SK-N-SH (cell line): Measurements from ENCODE around the gene DIRAS1. TPM values are rescaled to one million over a fixed set of nuclear protein-coding genes. Genes with fewer than 3 reads are reported as not detected.

ENCODE experiments used
- CTCF ChIA-PET: fragments of 300-600, 350-600 bp; formaldehyde crosslinking; extraction: SDS; loops from one replicate; lab custom pipeline; 2021; lab: Yijun Ruan, JAX
- POLR2A ChIA-PET: fragments of 350-600 bp; sonication (Branson Sonifier 250); formaldehyde crosslinking; extraction: SDS; loops from one replicate; lab custom pipeline; 2020; ENCODE audit warnings: antibody characterized with exemption, inconsistent platforms; lab: Yijun Ruan, JAX
- DNase-seq: peaks from one replicate; pipeline ENCODE4 v3.0.0; 2012
- H2AFZ ChIP-seq: fragments of 200-600 bp; sonication (generic); 2 replicates; pipeline ENCODE4 v1.8.1; 2016; ENCODE audit warnings: antibody characterized with exemption, mild to moderate bottlenecking, low read depth
- H3F3A ChIP-seq: fragments of 200-600 bp; sonication (generic); replicated peaks from 2 replicates; pipeline ENCODE3; 2016; ENCODE audit warnings: antibody characterized with exemption, mild to moderate bottlenecking; ENCODE audit not compliant: insufficient read depth
- H3K27ac ChIP-seq, 2 experiments: fragments of 200-500 bp in 1 of 2; fragments of 200-600 bp in 1 of 2; sonication (Bioruptor generic) in 1 of 2; sonication (generic), shearing (Covaris generic) in 1 of 2; 2 replicates each; pipeline versions ENCODE4 v1.5.1 to v1.6.1; 2014 to 2016; ENCODE audit warnings: low read depth in 2 of 2, inconsistent platforms in 1 of 2, low read length in 1 of 2, mild to moderate bottlenecking in 1 of 2, mixed read lengths in 1 of 2
- H3K27me3 ChIP-seq: fragments of 200-600 bp; sonication (generic), shearing (Covaris generic); 2 replicates; pipeline ENCODE4 v1.6.1; 2016; ENCODE audit warnings: mixed run types; ENCODE audit not compliant: insufficient read depth
- H3K36me3 ChIP-seq, 2 experiments: fragments of 200-500 bp in 1 of 2; fragments of 200-600 bp in 1 of 2; sonication (Bioruptor generic) in 1 of 2; sonication (generic) in 1 of 2; replicated peaks in 1 of 2; 2 replicates each; pipeline versions ENCODE3 to v1.5.1; 2014 to 2016; ENCODE audit warnings: low read length in 1 of 2, mild to moderate bottlenecking in 1 of 2; ENCODE audit not compliant: insufficient read depth in 2 of 2, control insufficient read depth in 1 of 2
- H3K4me1 ChIP-seq, 2 experiments: fragments of 200-500 bp in 1 of 2; fragments of 200-600 bp in 1 of 2; sonication (Bioruptor generic) in 1 of 2; sonication (generic), shearing (Covaris generic) in 1 of 2; 2 replicates each; pipeline versions ENCODE4 v1.5.1 to v1.6.1; 2014 to 2016; ENCODE audit warnings: low read depth in 1 of 2, low read length in 1 of 2, mixed run types in 1 of 2; ENCODE audit not compliant: insufficient read depth in 2 of 2, control insufficient read depth in 1 of 2
- H3K4me2 ChIP-seq: fragments of 200-600 bp; sonication (generic), shearing (Covaris generic); 2 replicates; pipeline ENCODE4 v1.6.1; 2017; ENCODE audit warnings: mixed run types
- H3K4me3 ChIP-seq, 2 experiments: fragments of 200-500 bp in 1 of 2; fragments of 200-600 bp in 1 of 2; sonication (Bioruptor generic) in 1 of 2; sonication (generic), shearing (Covaris generic) in 1 of 2; 2 replicates each; pipeline versions ENCODE4 v1.5.1 to v1.8.1; 2014 to 2016; ENCODE audit warnings: low read depth in 2 of 2, inconsistent platforms in 1 of 2, low read length in 1 of 2, mild to moderate bottlenecking in 1 of 2, mixed read lengths in 1 of 2, moderate library complexity in 1 of 2
- H3K79me2 ChIP-seq: fragments of 200-600 bp; sonication (generic); 2 replicates; pipeline ENCODE4 v1.8.1; 2017; ENCODE audit warnings: mild to moderate bottlenecking; ENCODE audit not compliant: insufficient read depth
- H3K9ac ChIP-seq: fragments of 200-600 bp; sonication (generic); 2 replicates; pipeline ENCODE4 v1.6.1; 2017; ENCODE audit warnings: mixed run types
- H3K9me2 ChIP-seq: fragments of 200-600 bp; sonication (generic); 2 replicates; pipeline ENCODE4 v1.6.1; 2017; ENCODE audit warnings: mixed run types
- H3K9me3 ChIP-seq: fragments of 200-600 bp; sonication (generic); 2 replicates; pipeline ENCODE4 v1.6.1; 2017; ENCODE audit warnings: mixed run types, mild to moderate bottlenecking, moderate library complexity
- H4K20me1 ChIP-seq: fragments of 200-600 bp; sonication (generic); 2 replicates; pipeline ENCODE4 v1.6.1; 2017; ENCODE audit warnings: mild to moderate bottlenecking, mixed run types; ENCODE audit not compliant: insufficient read depth
- CHD2 ChIP-seq: fragments of 150-350 bp; IDR thresholded peaks from 2 replicates; pipeline ENCODE4 v1.6.1; 2018; ENCODE audit warnings: low read length; ENCODE audit not compliant: partially characterized antibody
- FOSL2 ChIP-seq: IDR thresholded peaks from 2 replicates; pipeline ENCODE4 v1.4.0; 2012; ENCODE audit warnings: low read depth, mild to moderate bottlenecking, moderate library complexity, borderline replicate concordance
- FOXJ3 ChIP-seq: sonication (generic); formaldehyde crosslinking; IDR thresholded peaks from 2 replicates; pipeline ENCODE4 v1.5.1; 2020; ENCODE audit warnings: mild to moderate bottlenecking, missing genetic modification reagents
- GABPA ChIP-seq: IDR thresholded peaks from 2 replicates; pipeline ENCODE4 v1.4.0; 2012; ENCODE audit warnings: low read depth, mild to moderate bottlenecking
- MEF2A ChIP-seq: IDR thresholded peaks from 2 replicates; pipeline ENCODE4 v1.4.0; 2012; ENCODE audit warnings: low read depth, borderline replicate concordance
- MXI1 ChIP-seq: IDR thresholded peaks from 2 replicates; pipeline ENCODE4 v1.6.1; 2012; ENCODE audit warnings: mild to moderate bottlenecking, low read depth, low read length, improper control_type of control experiment
- NFIC ChIP-seq: IDR thresholded peaks from 2 replicates; pipeline ENCODE4 v1.4.0; 2012; ENCODE audit warnings: borderline replicate concordance
- NRF1 ChIP-seq: IDR thresholded peaks from 2 replicates; pipeline ENCODE4 v1.6.1; 2012; ENCODE audit warnings: low read depth, mild to moderate bottlenecking, low read length
- POLR2AphosphoS5 ChIP-seq: IDR thresholded peaks from 2 replicates; pipeline ENCODE4 v1.6.1; 2012; ENCODE audit warnings: low read depth, low read length
- RCOR1 ChIP-seq: fragments of 150-350 bp; IDR thresholded peaks from 2 replicates; pipeline ENCODE4 v1.6.1; 2017; ENCODE audit warnings: antibody characterized with exemption, low read length
- SIN3A ChIP-seq: IDR thresholded peaks from 2 replicates; pipeline ENCODE4 v1.6.1; 2012; ENCODE audit warnings: low read depth, mild to moderate bottlenecking, low read length, moderate library complexity, borderline replicate concordance
- SMC3 ChIP-seq: IDR thresholded peaks from 2 replicates; pipeline ENCODE4 v1.6.1; 2012; ENCODE audit warnings: low read depth, low read length, improper control_type of control experiment
- YY1 ChIP-seq: IDR thresholded peaks from 2 replicates; pipeline ENCODE4 v1.4.0; 2012; ENCODE audit warnings: low read depth, mild to moderate bottlenecking
- WGBS: methylation state at CpG from one replicate; pipeline ENCODE4 v1.1.6; 2017; ENCODE audit warnings: low lambda C conversion rate; 5-methylcytosine and 5-hydroxymethylcytosine counted together
- polyA plus RNA-seq, 3 experiments: library from polyadenylated mRNA; depleted of rRNA; stranded (reverse); fragments of >200 nt; gene quantifications; 2 replicates each; pipeline ENCODE4 v1.2.3, GENCODE V29; 2012
- TF ChIP-seq, protein P1 (sequence below): fragments of 150-350 bp; IDR thresholded peaks from 2 replicates; pipeline ENCODE4 v1.6.1; 2016; ENCODE audit warnings: mild to moderate bottlenecking, low read depth, low read length
- TF ChIP-seq, protein P2 (sequence below): IDR thresholded peaks from 2 replicates; pipeline ENCODE4 v1.4.0; 2012; ENCODE audit warnings: low read depth, borderline replicate concordance
- TF ChIP-seq, protein P3 (sequence below): IDR thresholded peaks from 2 replicates; pipeline ENCODE4 v1.4.0; 2012; ENCODE audit warnings: low read depth, borderline replicate concordance
- TF ChIP-seq, protein P4 (sequence below): IDR thresholded peaks from 2 replicates; pipeline ENCODE4 v1.4.0; 2012; ENCODE audit warnings: low read depth

DIRAS1 gene
- polyA plus RNA-seq, 1 of the 3 experiments (the other 2 are of a cell fraction), result 9.0 TPM

DNA sequence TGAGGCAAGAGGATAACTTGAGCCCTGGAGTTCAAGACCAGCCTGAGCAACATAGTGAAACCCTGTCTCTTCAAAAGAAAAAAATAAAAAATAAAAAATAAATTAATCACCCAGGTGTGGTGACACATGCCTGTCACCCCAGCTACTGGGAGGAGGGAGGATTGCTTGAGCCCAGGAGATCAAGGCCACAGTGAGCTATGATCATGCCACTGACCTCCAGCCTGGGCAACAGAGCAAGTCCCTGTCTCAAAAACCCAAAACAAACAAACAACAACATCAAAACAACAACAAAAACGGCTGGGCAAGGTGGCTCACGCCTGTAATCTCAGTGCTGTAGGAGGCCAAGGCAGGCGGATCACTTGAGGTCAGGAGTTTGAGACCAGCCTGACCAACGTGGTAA, 22.9 kb upstream of the DIRAS1 start:
- H3K4me1 ChIP-seq, result peaks cover 0 to 6% of the 10 kb centered on the region in 2 experiments; a peak in 1 of 4 replicates
- H3K4me2 ChIP-seq, result no peak overlapping the region
- ChIA-PET CTCF (interaction anchor here (2.2 kb wide), 1 partner anchor 96 kb away, joined by 10 read pairs; no protein-coding TSS in a partner anchor), POLR2A (no interaction called here)
- no peaks in the 10 kb centered on the region for H3F3A ChIP-seq
- no peak overlapping the region for H3K9ac ChIP-seq
- no peak overlapping the region for H3K4me3 ChIP-seq
- TF ChIP-seq NFIC (no peak), POLR2AphosphoS5 (no peak), NRF1 (no peak), SIN3A (no peak), FOXJ3 (CRISPR knock-in tag) (no peak), MXI1 (no peak), CHD2 (no peak), FOSL2 (no peak), RCOR1 (no peak), MEF2A (no peak), SMC3 (no peak), YY1 (no peak), GABPA (no peak)
- TF ChIP-seq, protein P1, sequence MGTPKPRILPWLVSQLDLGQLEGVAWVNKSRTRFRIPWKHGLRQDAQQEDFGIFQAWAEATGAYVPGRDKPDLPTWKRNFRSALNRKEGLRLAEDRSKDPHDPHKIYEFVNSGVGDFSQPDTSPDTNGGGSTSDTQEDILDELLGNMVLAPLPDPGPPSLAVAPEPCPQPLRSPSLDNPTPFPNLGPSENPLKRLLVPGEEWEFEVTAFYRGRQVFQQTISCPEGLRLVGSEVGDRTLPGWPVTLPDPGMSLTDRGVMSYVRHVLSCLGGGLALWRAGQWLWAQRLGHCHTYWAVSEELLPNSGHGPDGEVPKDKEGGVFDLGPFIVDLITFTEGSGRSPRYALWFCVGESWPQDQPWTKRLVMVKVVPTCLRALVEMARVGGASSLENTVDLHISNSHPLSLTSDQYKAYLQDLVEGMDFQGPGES, result no peak
- TF ChIP-seq, protein P2, sequence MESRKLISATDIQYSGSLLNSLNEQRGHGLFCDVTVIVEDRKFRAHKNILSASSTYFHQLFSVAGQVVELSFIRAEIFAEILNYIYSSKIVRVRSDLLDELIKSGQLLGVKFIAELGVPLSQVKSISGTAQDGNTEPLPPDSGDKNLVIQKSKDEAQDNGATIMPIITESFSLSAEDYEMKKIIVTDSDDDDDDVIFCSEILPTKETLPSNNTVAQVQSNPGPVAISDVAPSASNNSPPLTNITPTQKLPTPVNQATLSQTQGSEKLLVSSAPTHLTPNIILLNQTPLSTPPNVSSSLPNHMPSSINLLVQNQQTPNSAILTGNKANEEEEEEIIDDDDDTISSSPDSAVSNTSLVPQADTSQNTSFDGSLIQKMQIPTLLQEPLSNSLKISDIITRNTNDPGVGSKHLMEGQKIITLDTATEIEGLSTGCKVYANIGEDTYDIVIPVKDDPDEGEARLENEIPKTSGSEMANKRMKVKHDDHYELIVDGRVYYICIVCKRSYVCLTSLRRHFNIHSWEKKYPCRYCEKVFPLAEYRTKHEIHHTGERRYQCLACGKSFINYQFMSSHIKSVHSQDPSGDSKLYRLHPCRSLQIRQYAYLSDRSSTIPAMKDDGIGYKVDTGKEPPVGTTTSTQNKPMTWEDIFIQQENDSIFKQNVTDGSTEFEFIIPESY, result no peak
- TF ChIP-seq, protein P3, sequence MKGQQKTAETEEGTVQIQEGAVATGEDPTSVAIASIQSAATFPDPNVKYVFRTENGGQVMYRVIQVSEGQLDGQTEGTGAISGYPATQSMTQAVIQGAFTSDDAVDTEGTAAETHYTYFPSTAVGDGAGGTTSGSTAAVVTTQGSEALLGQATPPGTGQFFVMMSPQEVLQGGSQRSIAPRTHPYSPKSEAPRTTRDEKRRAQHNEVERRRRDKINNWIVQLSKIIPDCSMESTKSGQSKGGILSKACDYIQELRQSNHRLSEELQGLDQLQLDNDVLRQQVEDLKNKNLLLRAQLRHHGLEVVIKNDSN, result no peak
- TF ChIP-seq, protein P4, sequence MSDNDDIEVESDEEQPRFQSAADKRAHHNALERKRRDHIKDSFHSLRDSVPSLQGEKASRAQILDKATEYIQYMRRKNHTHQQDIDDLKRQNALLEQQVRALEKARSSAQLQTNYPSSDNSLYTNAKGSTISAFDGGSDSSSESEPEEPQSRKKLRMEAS, result no peak
- WGBS, result 7% methylated on average over 4 of the region's 4 CpGs
- no peaks in the 10 kb centered on the region for H3K79me2 ChIP-seq
- DNase-seq, result no peak
- H3K9me2 ChIP-seq, result no peaks in the 10 kb centered on the region
- no peak overlapping the region for H3K27ac ChIP-seq
- H3K27me3 ChIP-seq, result peaks cover 5% of the 10 kb centered on the region; the same call in 1 of the 2 replicates
- H3K9me3 ChIP-seq, result no peaks in the 10 kb centered on the region
- H4K20me1 ChIP-seq, result no peaks in the 10 kb centered on the region
- H3K36me3 ChIP-seq, result no peaks in the 10 kb centered on the region
- H2AFZ ChIP-seq, result no peak overlapping the region
